Natural killer cell (primary cell): ENCODE data around the gene MED16. TPM values are rescaled to one million over a fixed set of nuclear protein-coding genes. Genes with fewer than 3 reads are reported as not detected.
"Not testable (repeated sequence)": the region's sequence is repeated elsewhere in the genome, so short reads cannot be mapped to it uniquely, and the experiment has no call there.

Experiments used
- ATAC-seq, 3 donors: fragments of 150-1000 bp in 2 of 3; fragments of 200-7000 bp in 1 of 3; cut with Tn5 transposase; 1 replicate in 1 of 3; 2 replicates in 2 of 3; pipeline ENCODE4 v1.10.0; 2021; ENCODE audit warnings: mild to moderate bottlenecking in 2 of 3, moderate library complexity in 2 of 3
- DNase-seq, 2 donors: peaks; one replicate each; pipeline versions ENCODE4 v3.0.0 to v3.0.0-alpha.2; 2013 to 2021; ENCODE audit warnings: mixed read lengths in 1 of 2
- H3K27ac ChIP-seq: one replicate; pipeline ENCODE4 v1.5.1; 2013; ENCODE audit warnings: mild to moderate bottlenecking, low read length
- H3K27me3 ChIP-seq: one replicate; pipeline ENCODE4 v1.6.1; 2013; ENCODE audit warnings: low read length; ENCODE audit not compliant: control insufficient read depth, insufficient read depth
- H3K36me3 ChIP-seq: one replicate; pipeline ENCODE4 v1.6.1; 2013; ENCODE audit warnings: low read length; ENCODE audit not compliant: control insufficient read depth, insufficient read depth
- H3K4me1 ChIP-seq: one replicate; pipeline ENCODE4 v1.6.1; 2013; ENCODE audit warnings: low read length; ENCODE audit not compliant: control insufficient read depth, insufficient read depth
- H3K4me3 ChIP-seq: one replicate; pipeline ENCODE4 v1.5.1; 2013; ENCODE audit warnings: low read length
- H3K9me3 ChIP-seq: one replicate; pipeline ENCODE4 v1.6.1; 2013; ENCODE audit warnings: low read length; ENCODE audit not compliant: control insufficient read depth, insufficient read depth
- H3K27ac Mint-ChIP-seq, 2 donors: one replicate each; pipeline ENCODE4 v1.8.0; 2022; ENCODE audit warnings: mild to moderate bottlenecking in 2 of 2, mixed read lengths in 2 of 2, moderate library complexity in 1 of 2
- H3K27me3 Mint-ChIP-seq, 2 donors: one replicate each; pipeline ENCODE4 v1.8.0; 2022; ENCODE audit warnings: low read depth in 2 of 2, mixed read lengths in 2 of 2
- H3K36me3 Mint-ChIP-seq: one replicate; pipeline ENCODE4 v1.8.0; 2022; ENCODE audit warnings: mixed read lengths
- H3K4me1 Mint-ChIP-seq, 2 donors: one replicate each; pipeline ENCODE4 v1.8.0; 2022; ENCODE audit warnings: mixed read lengths in 2 of 2
- H3K4me3 Mint-ChIP-seq: one replicate; pipeline ENCODE4 v1.8.0; 2022; ENCODE audit warnings: mild to moderate bottlenecking, moderate library complexity, mixed read lengths
- H3K9me3 Mint-ChIP-seq, 2 donors: one replicate each; pipeline ENCODE4 v1.8.0; 2022; ENCODE audit warnings: mixed read lengths in 2 of 2
- WGBS: methylation state at CpG from one replicate; pipeline ENCODE4 v1.1.7; 2013; ENCODE audit warnings: missing lambda C conversion rate; ENCODE audit not compliant: insufficient coverage; 5-methylcytosine and 5-hydroxymethylcytosine counted together
- intact Hi-C: fragments of 100-400 bp; cut with micrococcal nuclease; formaldehyde crosslinking; loops from one replicate; pipeline ENCODE4 v1.14.2; 2022
- total RNA-seq, 4 donors: library from RNA; stranded (reverse); fragments of 120-200 nt in 1 of 4; gene quantifications; one replicate each; pipeline versions ENCODE4 v1.2.3 to v1.2.4, GENCODE V29; 2013 to 2022
- TF ChIP-seq, protein P1 (sequence below): fragments of 200-600 bp; IDR thresholded peaks from one replicate; pipeline ENCODE4 v1.8.0; 2022; ENCODE audit warnings: antibody characterized with exemption

The MED16 gene
- total RNA-seq, 3 donors from 2014 or later (not counting 1 experiment from before 2014, with no cell fraction given) = 44.2 to 50.1 (median 44.7) TPM

GRCh38 chr19:843836-844545, 49.0 kb downstream of the MED16 start:
- no peaks in the 10 kb centered on the region for H3K36me3 ChIP-seq
- H3K27me3 ChIP-seq = peaks cover 24% of the 10 kb centered on the region
- DNase-seq = no peak
- H3K4me3 ChIP-seq = no peak overlapping the region
- H3K27ac ChIP-seq = no peak overlapping the region
- TF ChIP-seq, protein P1, sequence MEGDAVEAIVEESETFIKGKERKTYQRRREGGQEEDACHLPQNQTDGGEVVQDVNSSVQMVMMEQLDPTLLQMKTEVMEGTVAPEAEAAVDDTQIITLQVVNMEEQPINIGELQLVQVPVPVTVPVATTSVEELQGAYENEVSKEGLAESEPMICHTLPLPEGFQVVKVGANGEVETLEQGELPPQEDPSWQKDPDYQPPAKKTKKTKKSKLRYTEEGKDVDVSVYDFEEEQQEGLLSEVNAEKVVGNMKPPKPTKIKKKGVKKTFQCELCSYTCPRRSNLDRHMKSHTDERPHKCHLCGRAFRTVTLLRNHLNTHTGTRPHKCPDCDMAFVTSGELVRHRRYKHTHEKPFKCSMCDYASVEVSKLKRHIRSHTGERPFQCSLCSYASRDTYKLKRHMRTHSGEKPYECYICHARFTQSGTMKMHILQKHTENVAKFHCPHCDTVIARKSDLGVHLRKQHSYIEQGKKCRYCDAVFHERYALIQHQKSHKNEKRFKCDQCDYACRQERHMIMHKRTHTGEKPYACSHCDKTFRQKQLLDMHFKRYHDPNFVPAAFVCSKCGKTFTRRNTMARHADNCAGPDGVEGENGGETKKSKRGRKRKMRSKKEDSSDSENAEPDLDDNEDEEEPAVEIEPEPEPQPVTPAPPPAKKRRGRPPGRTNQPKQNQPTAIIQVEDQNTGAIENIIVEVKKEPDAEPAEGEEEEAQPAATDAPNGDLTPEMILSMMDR = no peak
- Mint-ChIP-seq H3K27me3 (peaks cover 6 to 20% of the 10 kb centered on the region in 2 donors), H3K4me3 (no peak overlapping the region), H3K9me3 (no peaks in the 10 kb centered on the region), H3K27ac (no peak overlapping the region), H3K4me1 (no peaks in the 10 kb centered on the region), H3K36me3 (no peaks in the 10 kb centered on the region)
- 34% methylated on average over 56 of the region's 70 CpGs for WGBS
- intact Hi-C loops = no loop called here
- no peaks in the 10 kb centered on the region for H3K9me3 ChIP-seq
- ATAC-seq = no peak
- H3K4me1 ChIP-seq = peaks cover 12% of the 10 kb centered on the region

GRCh38 chr19:843180-843835, 49.7 kb downstream of the MED16 start:
- Histone ChIP-seq H3K27me3 (peaks cover 22% of the 10 kb centered on the region), H3K27ac (no peak overlapping the region), H3K9me3 (no peaks in the 10 kb centered on the region), H3K4me3 (no peak overlapping the region), H3K4me1 (peaks cover 12% of the 10 kb centered on the region), H3K36me3 (no peaks in the 10 kb centered on the region)
- WGBS = 7% methylated on average over 46 of the region's 46 CpGs
- Mint-ChIP-seq H3K9me3 (no peaks in the 10 kb centered on the region), H3K4me3 (no peak overlapping the region), H3K27me3 (peaks cover 6 to 20% of the 10 kb centered on the region in 2 donors), H3K27ac (no peak overlapping the region), H3K4me1 (no peaks in the 10 kb centered on the region), H3K36me3 (no peaks in the 10 kb centered on the region)
- TF ChIP-seq, protein P1 = no peak
- ATAC-seq (peak in 1 of 3 donors; percentile 35), DNase-seq (no peak)
- intact Hi-C loops = no loop called here

- 85% methylated on average over 7 of the region's 7 CpGs for WGBS
- H3K4me3 Mint-ChIP-seq, H3K4me3 ChIP-seq, H3K36me3 Mint-ChIP-seq, H3K4me1 Mint-ChIP-seq, H3K9me3 Mint-ChIP-seq, H3K36me3 ChIP-seq, H3K27ac Mint-ChIP-seq, intact Hi-C loops, ATAC-seq, H3K9me3 ChIP-seq, H3K27ac ChIP-seq, DNase-seq: not testable (repeated sequence)
- Histone ChIP-seq H3K4me1 (peaks cover 12% of the 10 kb centered on the region), H3K27me3 (peaks cover 20% of the 10 kb centered on the region)
- H3K27me3 Mint-ChIP-seq = peaks cover 6 to 20% of the 10 kb centered on the region in 2 donors
Measured at GRCh38 chr19:842802-843179, 50.2 kb downstream of the MED16 start.

DNA sequence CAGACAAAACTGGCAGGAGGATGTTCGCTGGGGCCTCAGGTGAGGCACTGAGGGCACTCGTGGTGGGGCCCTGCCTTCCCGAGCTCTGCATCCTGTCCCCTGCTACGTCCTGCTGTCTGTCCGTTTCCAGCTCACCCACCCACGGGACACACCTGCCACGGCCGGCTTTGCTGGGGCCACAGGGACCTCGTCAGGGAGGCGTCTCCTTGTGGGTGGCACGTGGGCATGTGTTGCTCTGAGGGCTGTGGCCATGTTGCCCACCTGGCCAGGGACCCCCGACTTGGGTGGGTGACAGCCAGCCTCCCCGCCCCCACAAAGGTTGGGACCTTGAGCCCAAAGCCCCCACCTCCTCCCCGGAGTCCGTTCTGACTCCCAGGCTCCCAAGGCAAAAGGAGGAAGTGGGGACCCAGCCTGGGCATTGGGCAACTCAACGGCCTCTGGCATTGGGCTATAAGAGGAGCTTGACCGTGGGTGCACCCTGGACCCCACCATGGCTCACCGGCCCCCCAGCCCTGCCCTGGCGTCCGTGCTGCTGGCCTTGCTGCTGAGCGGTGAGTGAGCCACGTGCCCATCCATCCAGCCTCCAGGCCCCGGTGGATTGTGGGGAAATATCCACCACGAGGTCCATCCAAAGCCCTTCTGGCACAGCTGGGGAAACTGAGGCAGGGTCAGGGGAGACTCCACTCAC, 52.3 kb downstream of the MED16 start, which contains the start of gene PRTN3:
TSS of gene PRTN3 (plus strand) at position 481 of the 688 bp plus-strand sequence. CDS start at position 491, 10 bp downstream.
- Histone ChIP-seq H3K27ac (no peak within 1 kb of the TSS), H3K36me3 (no peaks in the 10 kb centered on the region), H3K27me3 (peaks cover 16% of the 10 kb centered on the region), H3K4me1 (peaks cover 12% of the 10 kb centered on the region), H3K4me3 (no peak within 1 kb of the TSS), H3K9me3 (no peaks in the 10 kb centered on the region)
- Mint-ChIP-seq H3K36me3 (no peaks in the 10 kb centered on the region), H3K4me1 (no peaks in the 10 kb centered on the region), H3K9me3 (no peaks in the 10 kb centered on the region), H3K27ac (no peak within 1 kb of the TSS), H3K27me3 (peaks cover 3 to 18% of the 10 kb centered on the region in 2 donors), H3K4me3 (no peak within 1 kb of the TSS)
- ATAC-seq (no peak), DNase-seq (no peak)
- TF ChIP-seq, protein P1 = no peak
- intact Hi-C loops = no loop called here
- WGBS = 62% methylated on average over 24 of the region's 24 CpGs
